SK-N-SH treated with all-trans-retinoic acid at 6 μM for 48 hours (cell line): ENCODE data around the gene PLD1.

Experiments
- ATAC-seq: fragments of 200-7000 bp; cut with Tn5 transposase; 3 replicates; pipeline ENCODE4 v1.9.1; 2020; ENCODE audit warnings: mild to moderate bottlenecking, moderate library complexity
- BACH2 ChIP-seq: fragments of 250-450 bp; sonication (Bioruptor Pico); IDR thresholded peaks from 2 replicates; pipeline ENCODE4 v1.9.0; 2021; ENCODE audit warnings: mild to moderate bottlenecking, borderline replicate concordance
- CREB5 ChIP-seq: fragments of 250-450 bp; sonication (Bioruptor Pico); IDR thresholded peaks from 2 replicates; pipeline ENCODE4 v1.5.1; 2020; ENCODE audit warnings: low read depth, mild to moderate bottlenecking, moderate library complexity
- CSDC2 ChIP-seq: fragments of 250-450 bp; sonication (Bioruptor Pico); IDR thresholded peaks from 2 replicates; pipeline ENCODE4 v1.5.0; 2020; ENCODE audit warnings: mild to moderate bottlenecking, moderate library complexity
- CSRNP3 ChIP-seq: fragments of 250-450 bp; sonication (Bioruptor Pico); IDR thresholded peaks from 2 replicates; pipeline ENCODE4 v1.5.1; 2021; ENCODE audit warnings: mild to moderate bottlenecking, moderate library complexity
- ESRRG ChIP-seq: fragments of 250-450 bp; sonication (Bioruptor Pico); IDR thresholded peaks from 2 replicates; pipeline ENCODE4 v1.6.1; 2021; ENCODE audit warnings: mild to moderate bottlenecking
- GLIS3 ChIP-seq: fragments of 250-450 bp; sonication (Bioruptor Pico); IDR thresholded peaks from 2 replicates; pipeline ENCODE4 v1.5.0; 2020; ENCODE audit warnings: mild to moderate bottlenecking, moderate library complexity
- ISL1 ChIP-seq: fragments of 250-450 bp; sonication (Bioruptor Pico); IDR thresholded peaks from 2 replicates; pipeline ENCODE4 v2.1.2; 2022; ENCODE audit warnings: mild to moderate bottlenecking, moderate library complexity
- PATZ1 ChIP-seq: fragments of 250-450 bp; sonication (Bioruptor Pico); IDR thresholded peaks from 2 replicates; pipeline ENCODE4 v1.8.0; 2020; ENCODE audit warnings: mild to moderate bottlenecking, moderate library complexity, borderline replicate concordance
- POU6F1 ChIP-seq: fragments of 250-450 bp; sonication (Bioruptor Pico); IDR thresholded peaks from 2 replicates; pipeline ENCODE4 v1.8.0; 2021; ENCODE audit warnings: low read depth, mild to moderate bottlenecking, moderate library complexity, borderline replicate concordance
- PPARA ChIP-seq: fragments of 250-450 bp; sonication (Bioruptor Pico); IDR thresholded peaks from 2 replicates; pipeline ENCODE4 v1.5.0; 2020; ENCODE audit warnings: mild to moderate bottlenecking, borderline replicate concordance
- RARB ChIP-seq: fragments of 250-450 bp; sonication (Bioruptor Pico); IDR thresholded peaks from 2 replicates; pipeline ENCODE4 v1.8.0; 2021; ENCODE audit warnings: mild to moderate bottlenecking, moderate library complexity
- SNAI2 ChIP-seq: fragments of 250-450 bp; sonication (Bioruptor Pico); IDR thresholded peaks from 2 replicates; pipeline ENCODE4 v1.5.0; 2020; ENCODE audit warnings: mild to moderate bottlenecking, moderate library complexity
- TCF4 ChIP-seq: fragments of 250-450 bp; sonication (Bioruptor Pico); IDR thresholded peaks from 2 replicates; pipeline ENCODE4 v1.8.0; 2021; ENCODE audit warnings: mild to moderate bottlenecking, moderate library complexity, borderline replicate concordance
- TOX ChIP-seq: fragments of 250-450 bp; sonication (Bioruptor Pico); IDR thresholded peaks from 2 replicates; pipeline ENCODE4 v1.8.0; 2021; ENCODE audit warnings: mild to moderate bottlenecking, moderate library complexity, borderline replicate concordance
- TSHZ2 ChIP-seq: fragments of 250-450 bp; sonication (Bioruptor Pico); IDR thresholded peaks from 2 replicates; pipeline ENCODE4 v1.5.0; 2020; ENCODE audit warnings: mild to moderate bottlenecking, moderate library complexity
- ZC3H10 ChIP-seq: fragments of 250-450 bp; sonication (Bioruptor Pico); IDR thresholded peaks from 2 replicates; pipeline ENCODE4 v1.5.1; 2021; ENCODE audit warnings: mild to moderate bottlenecking, moderate library complexity
- ZFP30 ChIP-seq: fragments of 450-650 bp; formaldehyde crosslinking; IDR thresholded peaks from 2 replicates; pipeline ENCODE4 v1.5.0; 2022; ENCODE audit warnings: mild to moderate bottlenecking, moderate library complexity
- ZNF565 ChIP-seq: fragments of 450-650 bp; formaldehyde crosslinking; conservative IDR thresholded peaks from 2 replicates; pipeline ENCODE4 v1.5.0; 2020; ENCODE audit warnings: low read depth, mild to moderate bottlenecking, moderate library complexity
- ZNF70 ChIP-seq: fragments of 450-650 bp; formaldehyde crosslinking; IDR thresholded peaks from 2 replicates; pipeline ENCODE4 v1.5.0; 2020; ENCODE audit warnings: mild to moderate bottlenecking, moderate library complexity
- ZNF8 ChIP-seq: fragments of 450-650 bp; formaldehyde crosslinking; IDR thresholded peaks from 2 replicates; pipeline ENCODE4 v1.5.0; 2020; ENCODE audit warnings: mild to moderate bottlenecking, moderate library complexity

Gene PLD1

GRCh38 chr3:171660188-171660587, 150.1 kb downstream of the PLD1 start:
- TF ChIP-seq CSDC2 (CRISPR knock-in tag) (no peak), BACH2 (no peak), ZNF8 (CRISPR knock-in tag) (no peak)
- ATAC-seq = no peak

GRCh38 chr3:171658841-171659240, 151.4 kb downstream of the PLD1 start:
- ATAC-seq = no peak
- TF ChIP-seq CSDC2 (CRISPR knock-in tag) = no peak
- no peak for TF ChIP-seq ZNF8 (CRISPR knock-in tag)
- TF ChIP-seq ZC3H10 (CRISPR knock-in tag) = no peak
- no peak for TF ChIP-seq ZFP30
- TF ChIP-seq RARB (CRISPR knock-in tag) = no peak
- TF ChIP-seq ESRRG (CRISPR knock-in tag) = no peak
- no peak for TF ChIP-seq PPARA
- TF ChIP-seq ZNF565 (CRISPR knock-in tag) = no peak
- no peak for TF ChIP-seq SNAI2
- TF ChIP-seq PATZ1 = no peak
- TF ChIP-seq TCF4 (CRISPR knock-in tag) = no peak
- no peak for TF ChIP-seq ZNF70 (CRISPR knock-in tag)
- TF ChIP-seq TSHZ2 = no peak
- no peak for TF ChIP-seq BACH2
- no peak for TF ChIP-seq TOX (CRISPR knock-in tag)

- ATAC-seq = peak; percentile 76
- TF ChIP-seq GLIS3 (no peak), CREB5 (CRISPR knock-in tag) (no peak), ZC3H10 (CRISPR knock-in tag) (no peak), BACH2 (no peak), ZNF8 (CRISPR knock-in tag) (no peak), ESRRG (CRISPR knock-in tag) (no peak), PPARA (no peak), ISL1 (no peak)
Observed at GRCh38 chr3:171654809-171655208, 155.5 kb downstream of the PLD1 start.

- no peak for ATAC-seq
- no peak for TF ChIP-seq POU6F1 (CRISPR knock-in tag)
- TF ChIP-seq CSRNP3 (CRISPR knock-in tag) = no peak
- no peak for TF ChIP-seq CSDC2 (CRISPR knock-in tag)
Observed at GRCh38 chr3:171654326-171654725, 156.0 kb downstream of the PLD1 start.
